PC-9 (cell line): Measurements from ENCODE around the gene ATOX1.

Experiments
- EZH2 ChIP-seq: fragments of 200-600 bp; sonication (generic); IDR thresholded peaks from 2 replicates; pipeline ENCODE4 v1.8.0; 2017; ENCODE audit warnings: antibody characterized with exemption, low read depth
- TF ChIP-seq, protein P1 (sequence below): fragments of 200-600 bp; sonication (generic); conservative IDR thresholded peaks from 2 replicates; pipeline ENCODE4 v1.6.1; 2017; ENCODE audit warnings: mixed run types, antibody characterized with exemption, mild to moderate bottlenecking, moderate library complexity

DNA sequence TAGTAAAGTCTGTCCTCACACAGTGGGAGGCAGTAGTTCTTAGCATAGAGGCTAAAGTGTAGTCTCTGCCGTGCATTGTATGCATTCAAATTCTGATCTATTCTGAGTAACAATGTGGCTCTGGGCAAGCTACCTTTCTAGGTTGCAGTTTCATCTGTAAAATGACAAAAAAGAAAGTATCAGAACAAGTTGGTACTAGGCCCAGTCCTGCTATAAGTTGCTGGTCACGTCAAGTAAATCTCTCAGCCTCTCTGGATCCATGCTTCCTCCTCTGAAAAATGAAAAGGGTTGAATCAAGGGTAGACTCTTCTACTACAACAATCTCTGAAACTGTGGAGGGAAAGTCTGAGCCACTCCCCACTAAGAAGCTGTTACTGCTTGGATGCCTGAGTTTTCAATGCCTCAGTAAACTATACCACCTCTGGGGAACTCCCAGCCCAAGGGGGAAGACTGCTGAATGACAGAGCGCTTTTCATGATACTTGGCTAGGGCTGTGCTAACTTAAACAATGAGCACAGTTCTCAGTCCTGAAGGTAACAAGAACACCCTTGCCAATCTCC, 37.3 kb downstream of the ATOX1 start:
- TF ChIP-seq, protein P1, sequence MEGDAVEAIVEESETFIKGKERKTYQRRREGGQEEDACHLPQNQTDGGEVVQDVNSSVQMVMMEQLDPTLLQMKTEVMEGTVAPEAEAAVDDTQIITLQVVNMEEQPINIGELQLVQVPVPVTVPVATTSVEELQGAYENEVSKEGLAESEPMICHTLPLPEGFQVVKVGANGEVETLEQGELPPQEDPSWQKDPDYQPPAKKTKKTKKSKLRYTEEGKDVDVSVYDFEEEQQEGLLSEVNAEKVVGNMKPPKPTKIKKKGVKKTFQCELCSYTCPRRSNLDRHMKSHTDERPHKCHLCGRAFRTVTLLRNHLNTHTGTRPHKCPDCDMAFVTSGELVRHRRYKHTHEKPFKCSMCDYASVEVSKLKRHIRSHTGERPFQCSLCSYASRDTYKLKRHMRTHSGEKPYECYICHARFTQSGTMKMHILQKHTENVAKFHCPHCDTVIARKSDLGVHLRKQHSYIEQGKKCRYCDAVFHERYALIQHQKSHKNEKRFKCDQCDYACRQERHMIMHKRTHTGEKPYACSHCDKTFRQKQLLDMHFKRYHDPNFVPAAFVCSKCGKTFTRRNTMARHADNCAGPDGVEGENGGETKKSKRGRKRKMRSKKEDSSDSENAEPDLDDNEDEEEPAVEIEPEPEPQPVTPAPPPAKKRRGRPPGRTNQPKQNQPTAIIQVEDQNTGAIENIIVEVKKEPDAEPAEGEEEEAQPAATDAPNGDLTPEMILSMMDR, result no peak
- no peak for TF ChIP-seq EZH2
